Stomach (tissue), 4 donors: ENCODE results near the gene SLC16A10.

Source experiments
- EP300 ChIP-seq: sonication (generic); formaldehyde crosslinking; IDR thresholded peaks from one replicate; pipeline ENCODE4 v1.6.1; 2017; ENCODE audit warnings: antibody characterized with exemption
- POLR2AphosphoS5 ChIP-seq, 3 donors: sonication (generic); formaldehyde crosslinking; IDR thresholded peaks; one replicate each; pipeline ENCODE4 v1.6.1; 2016; ENCODE audit warnings: antibody characterized with exemption in 3 of 3
- TF ChIP-seq, protein P1 (sequence below), 7 experiments: fragments of 450-650 bp in 4 of 7; fragments of 200-600 bp in 3 of 7; sonication (generic) in 3 of 7; IDR thresholded peaks; one replicate each; pipeline ENCODE4 v1.5.1; 2016 to 2019; ENCODE audit warnings: antibody characterized with exemption in 7 of 7, control low read depth in 2 of 7, mild to moderate bottlenecking in 1 of 7

- TF ChIP-seq, protein P1, sequence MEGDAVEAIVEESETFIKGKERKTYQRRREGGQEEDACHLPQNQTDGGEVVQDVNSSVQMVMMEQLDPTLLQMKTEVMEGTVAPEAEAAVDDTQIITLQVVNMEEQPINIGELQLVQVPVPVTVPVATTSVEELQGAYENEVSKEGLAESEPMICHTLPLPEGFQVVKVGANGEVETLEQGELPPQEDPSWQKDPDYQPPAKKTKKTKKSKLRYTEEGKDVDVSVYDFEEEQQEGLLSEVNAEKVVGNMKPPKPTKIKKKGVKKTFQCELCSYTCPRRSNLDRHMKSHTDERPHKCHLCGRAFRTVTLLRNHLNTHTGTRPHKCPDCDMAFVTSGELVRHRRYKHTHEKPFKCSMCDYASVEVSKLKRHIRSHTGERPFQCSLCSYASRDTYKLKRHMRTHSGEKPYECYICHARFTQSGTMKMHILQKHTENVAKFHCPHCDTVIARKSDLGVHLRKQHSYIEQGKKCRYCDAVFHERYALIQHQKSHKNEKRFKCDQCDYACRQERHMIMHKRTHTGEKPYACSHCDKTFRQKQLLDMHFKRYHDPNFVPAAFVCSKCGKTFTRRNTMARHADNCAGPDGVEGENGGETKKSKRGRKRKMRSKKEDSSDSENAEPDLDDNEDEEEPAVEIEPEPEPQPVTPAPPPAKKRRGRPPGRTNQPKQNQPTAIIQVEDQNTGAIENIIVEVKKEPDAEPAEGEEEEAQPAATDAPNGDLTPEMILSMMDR (IDR thresholded peaks at IDR 0.05): no peak
- TF ChIP-seq EP300 (no peak), POLR2AphosphoS5 (IDR thresholded peaks at IDR 0.05) (no peak)
Measured at GRCh38 chr6:111204881-111205280, 117.6 kb downstream of the SLC16A10 start.
